PFSK-1 (cell line): ENCODE data around the gene RAP1GAP2.

Experiments
- FOXP2 ChIP-seq: optimal IDR thresholded peaks from 2 replicates; pipeline ENCODE3; 2011; ENCODE audit warnings: borderline replicate concordance, control low read depth, inconsistent platforms; ENCODE audit not compliant: insufficient read depth; ENCODE audit errors: extremely low read length, extremely low read depth
- POLR2AphosphoS5 ChIP-seq: IDR thresholded peaks from 2 replicates; pipeline ENCODE4 v1.6.1; 2012; ENCODE audit warnings: low read depth, mild to moderate bottlenecking, control low read depth, low read length, moderate library complexity
- REST ChIP-seq, 2 experiments: IDR thresholded peaks; 2 replicates each; pipeline versions ENCODE4 v1.6.1 to v1.8.0; 2011 to 2012; ENCODE audit warnings: low read depth in 2 of 2, low read length in 2 of 2, control low read depth in 1 of 2, inconsistent platforms in 1 of 2, mild to moderate bottlenecking in 1 of 2, moderate library complexity in 1 of 2; ENCODE audit not compliant: insufficient read depth in 1 of 2
- SIN3A ChIP-seq: IDR thresholded peaks from 2 replicates; pipeline ENCODE4 v1.6.1; 2012; ENCODE audit warnings: mild to moderate bottlenecking, low read length, moderate library complexity, borderline replicate concordance; ENCODE audit not compliant: insufficient read depth
- TAF1 ChIP-seq: IDR thresholded peaks from 2 replicates; pipeline ENCODE4 v1.6.1; 2012; ENCODE audit warnings: low read length, control low read depth, borderline replicate concordance; ENCODE audit not compliant: insufficient read depth

- TF ChIP-seq REST (IDR thresholded peaks at IDR 0.05; ENCODE audit: insufficient read depth in 1 of 2, low read depth in 2 of 2, low read length in 2 of 2) (no peak), POLR2AphosphoS5 (no peak), SIN3A (no peak), TAF1 (no peak), FOXP2 (no peak)
These were observed 154.6 kb downstream of the RAP1GAP2 start for GRCh38 chr17:2950846-2951245.
